ENCODE results near the gene ITM2B.
A peak's percentile ranks its signal among the peaks of the same experiment; 100 is the strongest.

The ITM2B gene

GRCh38 chr13:48302871-48303358, 69.9 kb downstream of the ITM2B start:
- Histone ChIP-seq H3K9me3 (ENCODE audit: control insufficient read depth, insufficient read depth, low read length) (no peaks in the 10 kb centered on the region), H3K4me1 (ENCODE audit: control insufficient read depth, low read length) (peaks cover 23% of the 10 kb centered on the region), H3K4me3 (ENCODE audit: low read length) (peak overlapping the region; percentile 87), H3K4me2 (ENCODE audit: low read length) (peak overlapping the region; percentile 73), H3F3A (ENCODE audit: control insufficient read depth, insufficient read depth) (peaks cover 10% of the 10 kb centered on the region), H3K36me3 (ENCODE audit: control insufficient read depth, low read length) (peaks cover 48% of the 10 kb centered on the region), H3K9me2 (replicated peaks; ENCODE audit: control insufficient read depth, low read length) (no peaks in the 10 kb centered on the region), H4K20me1 (ENCODE audit: control insufficient read depth, insufficient read depth, low read depth, low read length) (peaks cover 3% of the 10 kb centered on the region; the same call in 1 of the 2 replicates), H3K27me3 (ENCODE audit: control insufficient read depth, low read length) (no peaks in the 10 kb centered on the region), H3K27ac (ENCODE audit: low read depth, low read length) (peak overlapping the region; percentile 95), H3K79me2 (ENCODE audit: control insufficient read depth, low read length) (peaks cover 45% of the 10 kb centered on the region)
- TF ChIP-seq EZH2phosphoT487 (IDR thresholded peaks at IDR 0.05; ENCODE audit: borderline replicate concordance, low read length) (no peak), CTCF (IDR thresholded peaks at IDR 0.05; ENCODE audit: low read depth, low read length, poor library complexity, severe bottlenecking) (no peak)

GRCh38 chr13:48303359-48304142, 70.5 kb downstream of the ITM2B start, which contains the start of gene RB1:
TSS of gene RB1 (plus strand) at chr13:48303751. CDS start at chr13:48303913, 162 bp downstream.
- H3K36me3 ChIP-seq (ENCODE audit: control insufficient read depth, low read length): peaks cover 54% of the 10 kb centered on the region
- TF ChIP-seq CTCF (IDR thresholded peaks at IDR 0.05; ENCODE audit: low read depth, low read length, poor library complexity, severe bottlenecking): no peak
- no peak for TF ChIP-seq EZH2phosphoT487 (IDR thresholded peaks at IDR 0.05; ENCODE audit: borderline replicate concordance, low read length)
- H3K27ac ChIP-seq (ENCODE audit: low read depth, low read length): peak within 1 kb of the TSS; percentile 95
- peaks cover 52% of the 10 kb centered on the region for H3K79me2 ChIP-seq (ENCODE audit: control insufficient read depth, low read length)
- peak within 1 kb of the TSS; percentile 76 for H3K4me2 ChIP-seq (ENCODE audit: low read length)
- H3K4me3 ChIP-seq (ENCODE audit: low read length): peak within 1 kb of the TSS; percentile 87
- peaks cover 10% of the 10 kb centered on the region for H3F3A ChIP-seq (ENCODE audit: control insufficient read depth, insufficient read depth)
- peaks cover 3% of the 10 kb centered on the region; the same call in 1 of the 2 replicates for H4K20me1 ChIP-seq (ENCODE audit: control insufficient read depth, insufficient read depth, low read depth, low read length)
- H3K9me2 ChIP-seq (replicated peaks; ENCODE audit: control insufficient read depth, low read length): no peaks in the 10 kb centered on the region
- H3K4me1 ChIP-seq (ENCODE audit: control insufficient read depth, low read length): peaks cover 23% of the 10 kb centered on the region
- no peaks in the 10 kb centered on the region for H3K27me3 ChIP-seq (ENCODE audit: control insufficient read depth, low read length)
- no peaks in the 10 kb centered on the region for H3K9me3 ChIP-seq (ENCODE audit: control insufficient read depth, insufficient read depth, low read length)

GRCh38 chr13:48304143-48304876, 71.3 kb downstream of the ITM2B start:
- H3K9me2 ChIP-seq (replicated peaks; ENCODE audit: control insufficient read depth, low read length): no peaks in the 10 kb centered on the region
- TF ChIP-seq EZH2phosphoT487 (IDR thresholded peaks at IDR 0.05; ENCODE audit: borderline replicate concordance, low read length) (no peak), CTCF (IDR thresholded peaks at IDR 0.05; ENCODE audit: low read depth, low read length, poor library complexity, severe bottlenecking) (no peak)
- no peaks in the 10 kb centered on the region for H3K9me3 ChIP-seq (ENCODE audit: control insufficient read depth, insufficient read depth, low read length)
- peak overlapping the region; percentile 87 for H3K4me3 ChIP-seq (ENCODE audit: low read length)
- no peaks in the 10 kb centered on the region for H3K27me3 ChIP-seq (ENCODE audit: control insufficient read depth, low read length)
- peaks cover 3% of the 10 kb centered on the region; the same call in 1 of the 2 replicates for H4K20me1 ChIP-seq (ENCODE audit: control insufficient read depth, insufficient read depth, low read depth, low read length)
- H3K79me2 ChIP-seq (ENCODE audit: control insufficient read depth, low read length): peaks cover 59% of the 10 kb centered on the region
- peak overlapping the region; percentile 95 for H3K27ac ChIP-seq (ENCODE audit: low read depth, low read length)
- peaks cover 25% of the 10 kb centered on the region for H3K4me1 ChIP-seq (ENCODE audit: control insufficient read depth, low read length)
- peaks cover 60% of the 10 kb centered on the region for H3K36me3 ChIP-seq (ENCODE audit: control insufficient read depth, low read length)
- H3F3A ChIP-seq (ENCODE audit: control insufficient read depth, insufficient read depth): peaks cover 10% of the 10 kb centered on the region
- peak overlapping the region; percentile 76 for H3K4me2 ChIP-seq (ENCODE audit: low read length)

All from DOHH2 (cell line).